HTR-8/SVneo (cell line): ENCODE data around the gene ALKBH6.
"Not testable (repeated sequence)": the region's sequence is repeated elsewhere in the genome, so short reads cannot be mapped to it uniquely, and the experiment has no call there.

Experiments
- DNase-seq: peaks from one replicate; pipeline ENCODE4 v3.0.0; 2011; ENCODE audit warnings: low spot score, mixed read lengths; ENCODE audit not compliant: insufficient read length
- FAIRE-seq: peaks from 2 replicates; lab custom pipeline; 2011; peaks lifted over from hg19 to GRCh38; lab: Jason Lieb, UNC

The ALKBH6 gene

GRCh38 chr19:36014012-36014924 is at the start of gene ALKBH6:
Gene ALKBH6 (minus strand): TSS chr19:36014213. CDS start chr19:36013397, 816 bp downstream.
- FAIRE-seq = peak; percentile 94

GRCh38 chr19:36061367-36061766 is 47.4 kb upstream of the ALKBH6 start:
- DNase-seq = no peak
- no peak for FAIRE-seq

More at GRCh38 chr19:36014012-36014924, at the start of gene ALKBH6:
- peak; percentile 99 for DNase-seq

- DNase-seq = peak; percentile 54
- no peak for FAIRE-seq
These were observed 46.4 kb upstream of the ALKBH6 start for GRCh38 chr19:36060430-36060829.

- DNase-seq = no peak
- no peak for FAIRE-seq
These were observed 45.3 kb upstream of the ALKBH6 start for GRCh38 chr19:36059180-36059910.

GRCh38 chr19:36058481-36059179 is 44.6 kb upstream of the ALKBH6 start:
- DNase-seq = no peak
- FAIRE-seq = no peak

GRCh38 chr19:36054733-36055686 is 41.0 kb upstream of the ALKBH6 start, which contains the start of gene WDR62:
Gene WDR62 (plus strand): TSS chr19:36054897. CDS start chr19:36054972, 75 bp downstream.
- FAIRE-seq (peak; percentile 38), DNase-seq (peak; percentile 95)

GRCh38 chr19:36054119-36054732 is 40.2 kb upstream of the ALKBH6 start, which contains the start of gene THAP8:
Gene THAP8 (minus strand): TSS chr19:36054285. CDS start chr19:36054217, 68 bp downstream.
- DNase-seq (peak; percentile 99), FAIRE-seq (peak; percentile 98)

GRCh38 chr19:36051637-36052036 is 37.6 kb upstream of the ALKBH6 start:
- no peak for DNase-seq
- no peak for FAIRE-seq

- no peak for FAIRE-seq
- DNase-seq = no peak
These were observed 37.2 kb upstream of the ALKBH6 start for GRCh38 chr19:36051236-36051635.

GRCh38 chr19:36049080-36049698 is 35.2 kb upstream of the ALKBH6 start:
- no peak for DNase-seq
- no peak for FAIRE-seq

- DNase-seq = no peak
- FAIRE-seq = no peak
These were observed 33.8 kb upstream of the ALKBH6 start for GRCh38 chr19:36047835-36048234.

GRCh38 chr19:36046443-36047050 is 32.5 kb upstream of the ALKBH6 start:
- FAIRE-seq = no peak
- no peak for DNase-seq

- DNase-seq = no peak
- FAIRE-seq = no peak
These were observed 29.9 kb upstream of the ALKBH6 start for GRCh38 chr19:36043952-36044351.

- DNase-seq = peak; percentile 30
- peak; percentile 85 for FAIRE-seq
These were observed 27.8 kb upstream of the ALKBH6 start for GRCh38 chr19:36041831-36042230.

GRCh38 chr19:36041092-36041491 is 27.1 kb upstream of the ALKBH6 start:
- FAIRE-seq, DNase-seq: not testable (repeated sequence)

- no peak for FAIRE-seq
These were observed 26.5 kb upstream of the ALKBH6 start for GRCh38 chr19:36040495-36040894.

GRCh38 chr19:36032251-36033104 is 18.5 kb upstream of the ALKBH6 start, which contains the start of gene CLIP3:
Gene CLIP3 (minus strand): TSS chr19:36032873. CDS start chr19:36032357, 516 bp downstream.
- DNase-seq (peak; percentile 96), FAIRE-seq (peak; percentile 86)

More at GRCh38 chr19:36040495-36040894, 26.5 kb upstream of the ALKBH6 start:
- no peak for DNase-seq
